Immature natural killer cell (primary cell): ENCODE data around the gene SLC29A1. TPM values are rescaled to one million over a fixed set of nuclear protein-coding genes. Genes with fewer than 3 reads are reported as not detected.
"Not testable (repeated sequence)": the region's sequence is repeated elsewhere in the genome, so short reads cannot be mapped to it uniquely, and the experiment has no call there.

Experiments
- DNase-seq, 3 donors: peaks; one replicate each; pipeline ENCODE4 v3.0.0; 2022; ENCODE audit warnings: mixed read lengths in 1 of 3
- H3K27ac Mint-ChIP-seq, 6 donors: one replicate each; pipeline ENCODE4 v1.8.0; 2020; ENCODE audit warnings: mixed read lengths in 6 of 6, mild to moderate bottlenecking in 5 of 6, inconsistent platforms in 4 of 6, moderate library complexity in 3 of 6
- H3K27me3 Mint-ChIP-seq, 3 donors: one replicate each; pipeline ENCODE4 v1.8.0; 2020 to 2021; ENCODE audit warnings: low read depth in 3 of 3, mild to moderate bottlenecking in 3 of 3, mixed read lengths in 3 of 3, moderate library complexity in 3 of 3, inconsistent platforms in 1 of 3
- H3K36me3 Mint-ChIP-seq, 3 donors: one replicate each; pipeline ENCODE4 v1.8.0; 2020; ENCODE audit warnings: mixed read lengths in 3 of 3, inconsistent platforms in 2 of 3, mild to moderate bottlenecking in 2 of 3
- H3K4me1 Mint-ChIP-seq, 2 donors: one replicate each; pipeline ENCODE4 v1.8.0; 2020; ENCODE audit warnings: inconsistent platforms in 2 of 2, mild to moderate bottlenecking in 2 of 2, mixed read lengths in 2 of 2, moderate library complexity in 1 of 2
- H3K4me3 Mint-ChIP-seq, 5 donors: one replicate each; pipeline ENCODE4 v1.8.0; 2020; ENCODE audit warnings: mild to moderate bottlenecking in 5 of 5, mixed read lengths in 5 of 5, inconsistent platforms in 3 of 5, moderate library complexity in 3 of 5
- H3K9me3 Mint-ChIP-seq, 6 donors: one replicate each; pipeline ENCODE4 v1.8.0; 2020; ENCODE audit warnings: mild to moderate bottlenecking in 6 of 6, mixed read lengths in 6 of 6, inconsistent platforms in 4 of 6, moderate library complexity in 3 of 6
- polyA plus RNA-seq, 3 donors: library from polyadenylated mRNA; unstranded; fragments of 300-500 nt; fragmentation: Illumina TruSeq; gene quantifications; one replicate each; pipeline ENCODE4 v1.2.3, GENCODE V29; 2021

Gene SLC29A1
- polyA plus RNA-seq, 3 donors from 2014 or later = 1.5 to 3.0 (median 1.8) TPM

GRCh38 chr6:44185356-44185755, 38.0 kb upstream of the SLC29A1 start:
- not testable (repeated sequence) for H3K4me1 Mint-ChIP-seq, H3K36me3 Mint-ChIP-seq, H3K27ac Mint-ChIP-seq, H3K9me3 Mint-ChIP-seq, H3K27me3 Mint-ChIP-seq, DNase-seq, H3K4me3 Mint-ChIP-seq

DNA sequence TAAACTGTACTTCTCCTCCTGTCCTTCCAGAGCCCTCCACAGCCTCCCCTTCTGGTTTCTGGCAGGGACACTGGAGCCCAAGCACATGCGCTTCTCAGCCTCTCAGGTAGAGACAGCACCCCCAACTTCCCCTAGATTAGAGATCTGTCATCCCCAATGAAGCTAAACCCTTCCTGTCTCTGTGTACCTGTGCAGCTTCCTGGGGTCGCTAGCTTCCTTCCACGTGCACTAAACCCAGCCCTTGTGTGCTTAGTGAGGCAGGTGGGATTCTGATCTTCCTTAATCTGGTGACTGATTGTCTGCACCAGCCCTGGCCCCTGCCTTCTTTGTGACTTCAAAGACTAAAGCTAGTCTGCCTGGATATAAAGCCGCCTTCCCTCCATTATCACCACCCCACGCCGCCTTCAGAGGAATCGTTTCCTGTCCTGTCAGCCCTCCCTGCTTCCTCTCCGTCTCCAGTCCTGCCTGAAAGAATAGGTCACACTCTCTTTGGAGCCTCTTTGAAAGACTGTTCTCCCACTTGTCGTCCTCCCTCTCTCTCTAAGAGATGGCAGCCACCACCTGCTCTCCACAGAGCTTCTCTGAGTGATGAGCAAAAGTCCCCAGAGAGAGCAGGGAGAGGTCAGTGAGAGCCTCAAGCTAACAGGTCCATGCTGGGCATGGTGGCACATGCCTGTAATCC, 37.3 kb upstream of the SLC29A1 start:
- no peak overlapping the region for H3K27ac Mint-ChIP-seq
- H3K27me3 Mint-ChIP-seq = peaks cover 0 to 8% (median 3%) of the 10 kb centered on the region in 3 donors
- no peaks in the 10 kb centered on the region for H3K4me1 Mint-ChIP-seq
- no peaks in the 10 kb centered on the region for H3K36me3 Mint-ChIP-seq
- H3K4me3 Mint-ChIP-seq = no peak overlapping the region
- H3K9me3 Mint-ChIP-seq = no peaks in the 10 kb centered on the region
- no peak for DNase-seq

DNA sequence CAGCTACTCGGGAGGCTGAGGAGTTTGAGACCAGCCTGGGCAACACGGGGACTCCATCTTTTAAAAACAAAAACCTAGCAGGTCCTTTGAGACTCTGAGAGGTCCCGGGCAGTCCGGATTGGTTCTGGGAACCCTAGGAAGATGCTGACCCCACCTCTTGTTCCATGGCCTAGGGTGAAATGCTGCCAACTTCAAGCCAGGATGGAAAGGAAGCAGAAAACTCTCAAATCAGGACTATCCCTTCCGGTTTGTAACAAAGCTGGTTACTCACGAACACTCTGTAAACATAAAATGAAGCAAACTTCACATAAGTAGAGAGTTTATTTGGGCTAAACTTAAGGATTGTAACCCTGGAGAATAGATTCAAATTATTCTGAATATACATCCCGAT, 36.8 kb upstream of the SLC29A1 start:
- Mint-ChIP-seq H3K27me3 (peaks cover 0 to 8% (median 3%) of the 10 kb centered on the region in 3 donors), H3K4me1 (no peaks in the 10 kb centered on the region), H3K27ac (no peak overlapping the region), H3K9me3 (no peaks in the 10 kb centered on the region), H3K36me3 (no peaks in the 10 kb centered on the region), H3K4me3 (no peak overlapping the region)
- no peak for DNase-seq

GRCh38 chr6:44188819-44189218, 34.6 kb upstream of the SLC29A1 start:
- no peak overlapping the region for H3K27ac Mint-ChIP-seq
- no peak for DNase-seq
- H3K4me3 Mint-ChIP-seq = no peak overlapping the region
- no peaks in the 10 kb centered on the region for H3K9me3 Mint-ChIP-seq
- H3K4me1 Mint-ChIP-seq = peaks cover 10% of the 10 kb centered on the region in 2 donors
- H3K27me3 Mint-ChIP-seq = peaks cover 3 to 8% (median 4%) of the 10 kb centered on the region in 3 donors
- H3K36me3 Mint-ChIP-seq = no peaks in the 10 kb centered on the region

DNA sequence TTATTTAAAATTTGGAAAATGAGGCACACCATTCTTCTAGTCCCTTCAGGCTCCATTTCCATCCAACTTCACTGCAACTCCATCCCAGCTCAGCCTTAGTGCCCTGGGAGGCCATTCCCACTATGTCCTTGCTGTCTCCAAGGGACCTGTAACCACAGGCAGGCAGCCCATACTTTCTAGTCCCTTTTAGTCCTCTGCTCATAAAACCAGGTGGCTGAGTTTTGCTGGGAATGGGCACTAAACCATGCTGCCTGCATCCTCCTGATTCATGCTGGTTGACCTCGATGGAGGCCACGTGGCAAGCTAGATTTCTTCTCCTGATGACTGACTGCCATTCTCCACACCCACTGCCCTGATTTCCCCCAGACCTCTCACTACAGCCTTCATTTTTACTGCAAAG, 34.1 kb upstream of the SLC29A1 start:
- Mint-ChIP-seq H3K27ac (no peak overlapping the region), H3K36me3 (no peaks in the 10 kb centered on the region), H3K9me3 (no peaks in the 10 kb centered on the region), H3K4me1 (peaks cover 10% of the 10 kb centered on the region in 2 donors), H3K4me3 (no peak overlapping the region), H3K27me3 (peaks cover 3 to 6% (median 4%) of the 10 kb centered on the region in 3 donors)
- DNase-seq = no peak

DNA sequence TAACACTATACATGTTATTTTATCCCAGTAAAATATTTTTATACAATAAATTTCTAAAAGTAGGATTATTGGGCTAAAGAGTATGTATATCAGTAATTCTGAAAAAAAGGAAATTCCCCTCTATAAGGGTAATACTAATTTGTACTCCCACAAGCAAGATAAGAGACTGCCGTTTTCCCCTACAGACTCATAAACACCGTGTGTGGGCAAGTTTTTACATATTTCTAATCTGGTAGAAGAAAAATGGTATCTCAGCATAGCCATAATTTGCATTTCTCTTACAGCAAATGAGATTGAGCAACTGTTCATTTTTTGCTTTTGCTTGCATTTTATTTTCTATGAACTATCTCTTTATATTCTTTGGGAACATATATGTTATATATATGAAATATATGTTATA, 32.7 kb upstream of the SLC29A1 start:
- Mint-ChIP-seq H3K4me1 (peaks cover 10% of the 10 kb centered on the region in 2 donors), H3K36me3 (no peaks in the 10 kb centered on the region), H3K4me3 (no peak overlapping the region), H3K27me3 (peaks cover 3 to 9% (median 4%) of the 10 kb centered on the region in 3 donors), H3K27ac (no peak overlapping the region), H3K9me3 (no peaks in the 10 kb centered on the region)
- no peak for DNase-seq

GRCh38 chr6:44192428-44193041, 30.9 kb upstream of the SLC29A1 start:
- Mint-ChIP-seq H3K36me3 (no peaks in the 10 kb centered on the region), H3K27ac (peak overlapping the region in 2 of 6 donors; percentile 5 to 86), H3K4me1 (peaks cover 10% of the 10 kb centered on the region in 2 donors), H3K9me3 (no peaks in the 10 kb centered on the region), H3K27me3 (peaks cover 0 to 4% (median 3%) of the 10 kb centered on the region in 3 donors), H3K4me3 (peak overlapping the region in 4 of 5 donors; percentile 18 to 60 (median 38))
- DNase-seq = no peak

GRCh38 chr6:44193307-44193910, 30.0 kb upstream of the SLC29A1 start:
- H3K36me3 Mint-ChIP-seq = no peaks in the 10 kb centered on the region
- H3K4me1 Mint-ChIP-seq = peaks cover 10% of the 10 kb centered on the region in 2 donors
- no peak overlapping the region for H3K27ac Mint-ChIP-seq

DNA sequence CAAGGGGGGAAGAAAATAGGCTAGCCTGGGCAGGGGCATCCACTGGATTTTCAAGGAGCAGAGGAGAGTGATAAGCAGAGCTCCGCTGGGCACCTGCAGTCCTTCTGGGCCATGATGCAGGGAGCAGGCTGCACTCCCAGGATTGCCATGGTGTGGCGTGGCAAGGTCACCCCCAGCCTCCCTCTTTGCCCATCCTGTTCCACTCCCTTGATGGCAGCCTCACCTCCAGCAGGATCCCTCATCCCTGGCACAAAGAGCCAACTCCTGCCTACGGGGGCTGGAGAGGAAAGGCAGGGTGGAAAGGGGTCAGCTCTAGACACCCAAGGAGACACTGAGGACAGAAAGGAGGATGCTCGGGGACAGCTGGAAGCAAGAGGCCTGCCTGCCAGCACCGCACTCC, 29.1 kb upstream of the SLC29A1 start:
- DNase-seq = no peak
- peaks cover 0 to 4% (median 3%) of the 10 kb centered on the region in 3 donors for H3K27me3 Mint-ChIP-seq
- no peaks in the 10 kb centered on the region for H3K9me3 Mint-ChIP-seq
- H3K4me3 Mint-ChIP-seq = no peak overlapping the region
- H3K4me1 Mint-ChIP-seq = peaks cover 10% of the 10 kb centered on the region in 2 donors
- H3K27ac Mint-ChIP-seq = peak overlapping the region in 1 of 6 donors; percentile 59
- no peaks in the 10 kb centered on the region for H3K36me3 Mint-ChIP-seq

More at GRCh38 chr6:44193307-44193910, 30.0 kb upstream of the SLC29A1 start:
- H3K27me3 Mint-ChIP-seq = peaks cover 0 to 4% (median 3%) of the 10 kb centered on the region in 3 donors
- no peak overlapping the region for H3K4me3 Mint-ChIP-seq
- H3K9me3 Mint-ChIP-seq = no peaks in the 10 kb centered on the region
- DNase-seq = no peak

DNA sequence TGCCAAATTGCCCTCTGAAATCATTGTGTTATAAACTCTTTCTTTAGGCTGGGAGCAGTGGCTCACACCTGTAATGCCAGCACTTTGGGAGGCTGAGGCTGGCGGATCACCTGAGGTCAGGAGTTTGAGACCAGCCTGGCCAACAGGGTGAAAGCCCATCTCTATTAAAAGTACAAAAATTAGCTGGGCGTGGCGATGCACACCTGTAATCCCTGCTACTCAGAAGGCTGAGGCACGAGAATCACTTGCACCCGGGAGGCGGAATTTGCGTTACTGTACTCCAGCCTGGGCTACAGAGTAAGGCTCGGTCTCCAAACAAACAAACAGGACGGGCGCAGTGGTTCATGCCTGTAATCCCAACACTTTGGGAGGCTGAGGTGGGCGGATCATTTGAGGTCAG, 27.0 kb upstream of the SLC29A1 start:
- H3K27ac Mint-ChIP-seq, H3K27me3 Mint-ChIP-seq, H3K36me3 Mint-ChIP-seq, DNase-seq, H3K9me3 Mint-ChIP-seq, H3K4me3 Mint-ChIP-seq: not testable (repeated sequence)
- peaks cover 10% of the 10 kb centered on the region in 2 donors for H3K4me1 Mint-ChIP-seq

DNA sequence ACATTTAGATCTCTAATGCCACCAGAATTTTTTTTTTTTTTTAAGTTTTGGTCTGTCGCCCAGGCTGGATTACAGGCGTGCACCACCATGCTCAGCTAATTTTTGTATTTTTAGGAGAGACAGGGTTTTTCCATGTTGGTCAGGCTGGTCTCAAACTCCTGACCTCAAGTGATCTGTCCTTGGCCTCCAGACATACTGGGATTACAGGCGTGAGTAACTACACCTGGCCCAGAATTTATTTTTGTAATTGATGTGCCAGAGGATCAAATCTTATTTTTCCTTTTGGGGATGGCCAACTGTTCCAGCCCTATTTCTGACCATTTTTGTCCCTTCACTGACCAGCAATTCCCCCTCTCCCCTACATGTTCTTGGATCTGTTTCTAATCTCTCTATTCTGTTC, 24.7 kb upstream of the SLC29A1 start:
- no peaks in the 10 kb centered on the region for H3K9me3 Mint-ChIP-seq
- no peak overlapping the region for H3K27ac Mint-ChIP-seq
- no peaks in the 10 kb centered on the region for H3K36me3 Mint-ChIP-seq
- DNase-seq = no peak
- H3K27me3 Mint-ChIP-seq = peaks cover 0 to 6% (median 0%) of the 10 kb centered on the region in 3 donors
- H3K4me3 Mint-ChIP-seq = no peak overlapping the region
- no peaks in the 10 kb centered on the region for H3K4me1 Mint-ChIP-seq

DNA sequence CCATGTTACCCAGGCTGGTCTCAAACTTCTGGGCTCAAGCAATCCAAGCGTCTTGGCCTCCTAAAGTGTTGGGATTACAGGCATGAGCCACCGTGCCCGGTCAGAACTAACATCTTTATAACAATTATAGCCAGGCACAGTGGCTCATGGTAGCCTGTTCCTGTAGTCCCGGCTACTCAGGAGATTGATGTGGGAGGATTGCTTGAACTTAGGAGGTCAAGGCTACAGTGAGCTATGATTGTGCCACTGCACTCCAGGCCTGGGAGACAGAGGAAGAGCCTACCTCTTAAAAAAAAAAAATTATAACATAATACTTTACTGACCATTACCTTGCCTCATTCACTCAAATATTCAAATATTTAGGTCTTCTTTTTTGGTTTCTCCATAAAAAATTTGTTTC, 23.5 kb upstream of the SLC29A1 start:
- Mint-ChIP-seq H3K27ac (no peak overlapping the region), H3K36me3 (no peaks in the 10 kb centered on the region), H3K4me3 (no peak overlapping the region), H3K4me1 (no peaks in the 10 kb centered on the region), H3K27me3 (peaks cover 0 to 6% (median 2%) of the 10 kb centered on the region in 3 donors), H3K9me3 (no peaks in the 10 kb centered on the region)
- DNase-seq = no peak

DNA sequence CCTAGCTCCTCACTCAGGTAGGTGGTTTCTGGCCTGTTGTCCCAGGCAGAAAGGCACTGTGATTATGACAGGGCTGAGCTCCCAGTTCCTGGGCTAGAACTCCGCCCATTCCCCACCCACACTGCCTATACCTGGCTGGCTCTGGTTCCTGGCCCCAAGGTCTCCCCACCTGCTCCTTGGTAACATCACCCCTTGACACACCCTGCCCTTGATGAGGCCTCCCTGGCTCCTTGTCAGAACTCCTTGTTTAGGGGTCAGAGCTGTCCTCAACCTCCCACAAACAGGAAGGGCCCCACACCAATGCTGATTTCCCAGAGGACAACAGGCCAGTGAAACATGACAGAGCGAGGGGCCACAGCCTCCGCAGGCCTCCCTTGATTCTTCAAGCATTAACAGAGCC, 22.2 kb upstream of the SLC29A1 start:
- H3K27ac Mint-ChIP-seq = no peak overlapping the region
- H3K4me1 Mint-ChIP-seq = no peaks in the 10 kb centered on the region
- H3K4me3 Mint-ChIP-seq = no peak overlapping the region
- H3K27me3 Mint-ChIP-seq = peaks cover 0 to 4% (median 2%) of the 10 kb centered on the region in 3 donors
- no peaks in the 10 kb centered on the region for H3K36me3 Mint-ChIP-seq
- no peak for DNase-seq
- H3K9me3 Mint-ChIP-seq = no peaks in the 10 kb centered on the region

DNA sequence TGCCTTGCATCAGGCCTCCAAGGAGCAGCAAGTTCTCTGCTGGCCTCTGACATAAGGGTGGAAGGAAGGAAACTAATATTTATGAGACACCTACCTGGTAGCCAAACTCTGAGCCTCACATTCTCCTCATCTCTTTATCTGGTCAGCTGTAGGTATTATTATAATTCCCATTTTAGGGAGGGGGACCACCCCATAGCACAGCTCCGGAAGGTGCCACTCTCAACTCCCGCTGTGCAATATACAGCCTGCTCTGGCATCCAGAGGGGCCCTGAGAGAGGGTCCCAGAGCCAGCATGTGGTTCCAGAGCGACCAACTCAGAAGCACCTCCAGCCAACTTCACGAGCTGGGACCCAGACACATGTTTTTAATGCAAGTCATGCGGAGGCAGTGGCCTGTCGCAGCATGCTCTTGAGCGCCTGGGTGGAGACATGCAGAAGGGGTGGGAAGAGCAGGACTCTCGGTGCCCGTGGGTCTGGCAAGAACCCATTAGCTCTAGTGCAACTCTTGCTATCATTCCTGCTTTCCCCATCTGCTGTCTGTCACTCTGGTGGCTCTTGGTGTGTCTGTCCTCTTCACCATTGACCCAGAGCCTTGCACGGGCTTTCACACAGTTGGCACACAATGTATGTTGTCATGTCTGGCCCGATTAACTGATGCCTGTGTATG, 21.6 kb upstream of the SLC29A1 start:
- H3K27ac Mint-ChIP-seq = no peak overlapping the region
- H3K27me3 Mint-ChIP-seq = peaks cover 0 to 4% (median 2%) of the 10 kb centered on the region in 3 donors
- no peaks in the 10 kb centered on the region for H3K4me1 Mint-ChIP-seq

More for the DNA sequence above, 21.6 kb upstream of the SLC29A1 start:
- H3K9me3 Mint-ChIP-seq = no peaks in the 10 kb centered on the region
- no peak overlapping the region for H3K4me3 Mint-ChIP-seq
- DNase-seq = no peak
- H3K36me3 Mint-ChIP-seq = no peaks in the 10 kb centered on the region
